Measurements from ENCODE around the gene GALNT2. TPM values are rescaled to one million over a fixed set of nuclear protein-coding genes. Genes with fewer than 3 reads are reported as not detected.

The GALNT2 gene
- total and polyA plus RNA-seq, 2 donors from 2014 or later, result 20.2 to 59.2 TPM

DNA sequence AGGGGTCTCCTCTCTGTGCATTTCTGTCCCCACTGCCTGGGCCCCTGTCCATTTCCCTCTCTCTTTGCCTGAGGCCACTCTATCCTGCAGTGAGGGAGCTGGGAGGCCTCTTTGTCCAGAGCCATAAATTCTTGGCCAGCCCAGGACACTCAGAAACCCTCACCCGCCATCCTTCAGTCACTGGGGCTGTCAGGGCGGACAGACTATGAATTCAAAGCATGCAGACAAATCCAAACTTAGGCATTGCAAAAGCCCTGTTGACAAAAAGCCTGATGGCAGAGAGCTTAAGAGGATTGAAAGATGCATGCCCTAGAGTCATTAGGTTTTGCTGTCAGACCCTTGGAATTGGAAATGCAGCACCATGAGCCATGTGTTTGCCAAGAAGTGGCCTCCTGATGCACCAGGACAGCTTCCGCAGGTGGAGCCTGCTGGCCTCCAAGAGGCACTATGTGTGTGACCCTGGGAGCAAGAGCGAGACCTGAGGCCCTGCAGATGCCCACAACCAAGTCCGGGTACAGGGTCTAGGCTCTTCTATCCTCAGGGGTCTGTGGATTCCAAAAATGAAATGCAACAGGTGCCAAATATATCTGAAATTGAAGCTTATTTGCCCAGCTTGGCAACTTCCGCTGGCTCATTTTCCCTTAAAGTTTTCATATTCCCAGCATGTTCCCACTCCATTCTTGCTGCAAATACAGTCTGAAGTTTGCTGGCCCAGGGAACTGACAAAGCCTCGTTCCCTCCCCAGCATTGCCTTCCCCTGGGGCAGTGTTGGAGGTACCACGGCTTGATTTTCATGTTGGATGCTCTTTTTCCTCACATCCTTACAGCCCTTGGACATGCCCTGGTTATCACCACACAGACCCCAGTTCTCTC is 181.2 kb downstream of the GALNT2 start:
- FAIRE-seq (no peak), DNase-seq (no peak)
- no peak overlapping the region for H3K9ac ChIP-seq (ENCODE audit: low read length in 3 of 3)
- no peak overlapping the region for H3K27ac ChIP-seq (ENCODE audit: low read depth in 2 of 2, low read length in 2 of 2)
- H3K27me3 ChIP-seq (ENCODE audit: control insufficient read depth, insufficient read depth, low read length), result no peaks in the 10 kb centered on the region
- no peaks in the 10 kb centered on the region for H3K4me1 ChIP-seq (ENCODE audit: control insufficient read depth in 2 of 3, insufficient read depth in 2 of 3, low read depth in 1 of 3, low read length in 3 of 3)
- no peaks in the 10 kb centered on the region for H3K9me3 ChIP-seq (ENCODE audit: control insufficient read depth in 2 of 3, insufficient read depth in 1 of 3, low read length in 3 of 3)
- H3K36me3 ChIP-seq (ENCODE audit: control insufficient read depth in 2 of 3, insufficient read depth in 3 of 3, low read length in 3 of 3), result peaks cover 0 to 21% (median 15%) of the 10 kb centered on the region in 3 donors
- H3K4me3 ChIP-seq (ENCODE audit: low read length in 3 of 3), result no peak overlapping the region
- intact Hi-C loops (cut with DNase I), result no loop called here
- TF ChIP-seq, protein P1, sequence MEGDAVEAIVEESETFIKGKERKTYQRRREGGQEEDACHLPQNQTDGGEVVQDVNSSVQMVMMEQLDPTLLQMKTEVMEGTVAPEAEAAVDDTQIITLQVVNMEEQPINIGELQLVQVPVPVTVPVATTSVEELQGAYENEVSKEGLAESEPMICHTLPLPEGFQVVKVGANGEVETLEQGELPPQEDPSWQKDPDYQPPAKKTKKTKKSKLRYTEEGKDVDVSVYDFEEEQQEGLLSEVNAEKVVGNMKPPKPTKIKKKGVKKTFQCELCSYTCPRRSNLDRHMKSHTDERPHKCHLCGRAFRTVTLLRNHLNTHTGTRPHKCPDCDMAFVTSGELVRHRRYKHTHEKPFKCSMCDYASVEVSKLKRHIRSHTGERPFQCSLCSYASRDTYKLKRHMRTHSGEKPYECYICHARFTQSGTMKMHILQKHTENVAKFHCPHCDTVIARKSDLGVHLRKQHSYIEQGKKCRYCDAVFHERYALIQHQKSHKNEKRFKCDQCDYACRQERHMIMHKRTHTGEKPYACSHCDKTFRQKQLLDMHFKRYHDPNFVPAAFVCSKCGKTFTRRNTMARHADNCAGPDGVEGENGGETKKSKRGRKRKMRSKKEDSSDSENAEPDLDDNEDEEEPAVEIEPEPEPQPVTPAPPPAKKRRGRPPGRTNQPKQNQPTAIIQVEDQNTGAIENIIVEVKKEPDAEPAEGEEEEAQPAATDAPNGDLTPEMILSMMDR (IDR thresholded peaks at IDR 0.05; ENCODE audit: borderline replicate concordance, extremely low read depth, insufficient read depth), result no peak

DNA sequence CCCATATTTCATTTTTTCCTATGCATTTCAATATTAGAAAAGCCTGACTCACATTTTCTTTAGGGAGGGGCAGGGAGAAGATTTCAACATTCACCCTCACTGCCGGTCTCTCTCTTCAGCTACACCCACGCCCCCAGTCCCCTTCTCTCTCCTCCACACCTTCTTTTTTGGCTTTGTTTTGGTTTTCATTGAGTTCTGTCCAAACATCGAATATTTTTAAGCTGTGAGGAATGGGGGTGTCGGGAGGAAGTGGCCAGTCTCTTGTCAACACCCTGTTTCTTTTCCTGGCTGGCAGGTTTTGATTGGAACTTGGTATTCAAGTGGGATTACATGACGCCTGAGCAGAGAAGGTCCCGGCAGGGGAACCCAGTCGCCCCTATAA is 181.8 kb downstream of the GALNT2 start:
- intact Hi-C loops (cut with DNase I), result no loop called here
- H3K36me3 ChIP-seq (ENCODE audit: control insufficient read depth in 2 of 3, insufficient read depth in 3 of 3, low read length in 3 of 3), result peaks cover 0 to 21% (median 13%) of the 10 kb centered on the region in 3 donors

DNA sequence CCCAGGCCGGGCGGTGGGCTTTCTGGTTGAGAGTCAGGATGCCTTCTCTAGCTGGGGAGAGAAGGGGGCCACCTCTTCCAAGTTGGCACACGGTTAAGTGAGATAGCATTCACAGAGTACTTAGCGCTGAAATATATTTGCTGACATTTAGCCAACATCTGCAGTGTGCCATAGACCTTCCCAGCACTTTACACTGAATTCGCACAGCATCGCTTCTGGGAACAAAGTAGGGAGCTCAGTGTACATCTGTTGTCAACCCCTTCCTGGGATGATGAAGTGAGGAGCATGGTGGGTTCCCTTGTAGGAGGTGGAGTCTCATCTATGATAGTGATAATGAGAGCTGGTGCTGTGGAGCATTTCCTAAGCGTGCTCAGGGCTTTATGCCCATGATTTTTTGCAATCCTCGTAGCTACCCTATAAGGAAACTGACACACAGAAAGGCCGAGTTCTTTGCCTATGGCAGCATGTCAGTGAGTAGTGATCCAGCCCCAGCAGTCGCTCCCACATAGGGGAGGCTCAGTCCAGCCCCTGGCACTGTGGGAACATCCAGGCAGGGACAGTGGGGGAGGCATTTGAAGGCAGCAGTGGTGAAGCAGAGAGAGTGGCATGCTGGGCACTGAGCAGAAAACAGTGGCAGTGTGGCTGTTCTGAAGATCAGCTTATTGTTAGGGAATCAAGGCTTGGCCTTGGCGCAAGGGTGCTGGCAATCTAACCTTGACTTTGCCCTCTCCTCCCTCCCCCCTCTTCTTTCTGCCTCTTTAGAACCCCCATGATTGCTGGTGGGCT is 182.8 kb downstream of the GALNT2 start:
- H3K4me1 ChIP-seq (ENCODE audit: control insufficient read depth in 2 of 3, insufficient read depth in 2 of 3, low read depth in 1 of 3, low read length in 3 of 3), result no peaks in the 10 kb centered on the region
- no peak overlapping the region for H3K27ac ChIP-seq (ENCODE audit: low read depth in 2 of 2, low read length in 2 of 2)
- intact Hi-C loops (cut with DNase I), result no loop called here
- H3K9me3 ChIP-seq (ENCODE audit: control insufficient read depth in 2 of 3, insufficient read depth in 1 of 3, low read length in 3 of 3), result no peaks in the 10 kb centered on the region
- TF ChIP-seq, protein P1 (IDR thresholded peaks at IDR 0.05; ENCODE audit: borderline replicate concordance, extremely low read depth, insufficient read depth), result no peak
- DNase-seq (peak in 1 of 5 donors; percentile 36), FAIRE-seq (no peak)
- H3K9ac ChIP-seq (ENCODE audit: low read length in 3 of 3), result no peak overlapping the region
- H3K27me3 ChIP-seq (ENCODE audit: control insufficient read depth, insufficient read depth, low read length), result no peaks in the 10 kb centered on the region
- peaks cover 0 to 21% (median 14%) of the 10 kb centered on the region in 3 donors for H3K36me3 ChIP-seq (ENCODE audit: control insufficient read depth in 2 of 3, insufficient read depth in 3 of 3, low read length in 3 of 3)
- H3K4me3 ChIP-seq (ENCODE audit: low read length in 3 of 3), result no peak overlapping the region

More for the DNA sequence above, 181.8 kb downstream of the GALNT2 start:
- TF ChIP-seq, protein P1 (IDR thresholded peaks at IDR 0.05; ENCODE audit: borderline replicate concordance, extremely low read depth, insufficient read depth), result no peak
- no peaks in the 10 kb centered on the region for H3K9me3 ChIP-seq (ENCODE audit: control insufficient read depth in 2 of 3, insufficient read depth in 1 of 3, low read length in 3 of 3)
- FAIRE-seq (no peak), DNase-seq (no peak)
- H3K27ac ChIP-seq (ENCODE audit: low read depth in 2 of 2, low read length in 2 of 2), result no peak overlapping the region
- H3K4me1 ChIP-seq (ENCODE audit: control insufficient read depth in 2 of 3, insufficient read depth in 2 of 3, low read depth in 1 of 3, low read length in 3 of 3), result no peaks in the 10 kb centered on the region
- no peaks in the 10 kb centered on the region for H3K27me3 ChIP-seq (ENCODE audit: control insufficient read depth, insufficient read depth, low read length)
- H3K4me3 ChIP-seq (ENCODE audit: low read length in 3 of 3), result no peak overlapping the region
- no peak overlapping the region for H3K9ac ChIP-seq (ENCODE audit: low read length in 3 of 3)

Measured in kidney (tissue), 14 donors.